Stimulated activated CD4-positive, alpha-beta T cell treated with anti-CD3 and anti-CD28 coated beads, Interleukin-2, amount 100 ng/mL, for 48 hours (primary cell): Measurements from ENCODE around the gene EXOC3L2.
A peak's percentile ranks its signal among the peaks of the same experiment; 100 is the strongest.

Experiments used
- DNase-seq, 2 donors: peaks; one replicate each; pipeline ENCODE4 v3.0.0-alpha.2; 2020

Gene EXOC3L2

GRCh38 chr19:45217957-45218334 is 27.3 kb downstream of the EXOC3L2 start:
- no peak for DNase-seq

GRCh38 chr19:45217193-45217956 is 27.8 kb downstream of the EXOC3L2 start:
- no peak for DNase-seq

- no peak for DNase-seq
These were observed 28.5 kb downstream of the EXOC3L2 start for GRCh38 chr19:45216667-45217066.

GRCh38 chr19:45215391-45216191 is 29.6 kb downstream of the EXOC3L2 start:
- no peak for DNase-seq

GRCh38 chr19:45213031-45213430 is 32.2 kb downstream of the EXOC3L2 start:
- DNase-seq, result no peak

- DNase-seq, result no peak
These were observed 33.3 kb downstream of the EXOC3L2 start for GRCh38 chr19:45211751-45212381.

GRCh38 chr19:45206328-45206727 is 38.9 kb downstream of the EXOC3L2 start:
- DNase-seq, result no peak

- DNase-seq, result no peak
These were observed 39.4 kb downstream of the EXOC3L2 start for GRCh38 chr19:45205810-45206209.

GRCh38 chr19:45202637-45203036 is 42.6 kb downstream of the EXOC3L2 start:
- DNase-seq, result no peak

- no peak for DNase-seq
These were observed 44.6 kb downstream of the EXOC3L2 start for GRCh38 chr19:45200568-45200967.

- no peak for DNase-seq
These were observed 49.4 kb downstream of the EXOC3L2 start for GRCh38 chr19:45195764-45196163.

- DNase-seq, result no peak
These were observed 53.8 kb downstream of the EXOC3L2 start for GRCh38 chr19:45191375-45191774.

- DNase-seq, result no peak
These were observed 55.2 kb downstream of the EXOC3L2 start for GRCh38 chr19:45189971-45190370.

GRCh38 chr19:45187421-45188100 is 57.6 kb downstream of the EXOC3L2 start:
- DNase-seq, result no peak

- DNase-seq, result no peak
These were observed 58.5 kb downstream of the EXOC3L2 start for GRCh38 chr19:45186509-45187334.

GRCh38 chr19:45184115-45184514 is 61.1 kb downstream of the EXOC3L2 start:
- no peak for DNase-seq

- DNase-seq, result no peak
These were observed 62.4 kb downstream of the EXOC3L2 start for GRCh38 chr19:45182758-45183157.

- DNase-seq, result no peak
These were observed 64.3 kb downstream of the EXOC3L2 start for GRCh38 chr19:45180936-45181335.

GRCh38 chr19:45179892-45180370 is 65.3 kb downstream of the EXOC3L2 start:
- no peak for DNase-seq

- peak in 1 of 2 donors; percentile 30 for DNase-seq
These were observed 65.9 kb downstream of the EXOC3L2 start for GRCh38 chr19:45179072-45179891.
